ENCODE measurements around the gene NPR1.

DNA sequence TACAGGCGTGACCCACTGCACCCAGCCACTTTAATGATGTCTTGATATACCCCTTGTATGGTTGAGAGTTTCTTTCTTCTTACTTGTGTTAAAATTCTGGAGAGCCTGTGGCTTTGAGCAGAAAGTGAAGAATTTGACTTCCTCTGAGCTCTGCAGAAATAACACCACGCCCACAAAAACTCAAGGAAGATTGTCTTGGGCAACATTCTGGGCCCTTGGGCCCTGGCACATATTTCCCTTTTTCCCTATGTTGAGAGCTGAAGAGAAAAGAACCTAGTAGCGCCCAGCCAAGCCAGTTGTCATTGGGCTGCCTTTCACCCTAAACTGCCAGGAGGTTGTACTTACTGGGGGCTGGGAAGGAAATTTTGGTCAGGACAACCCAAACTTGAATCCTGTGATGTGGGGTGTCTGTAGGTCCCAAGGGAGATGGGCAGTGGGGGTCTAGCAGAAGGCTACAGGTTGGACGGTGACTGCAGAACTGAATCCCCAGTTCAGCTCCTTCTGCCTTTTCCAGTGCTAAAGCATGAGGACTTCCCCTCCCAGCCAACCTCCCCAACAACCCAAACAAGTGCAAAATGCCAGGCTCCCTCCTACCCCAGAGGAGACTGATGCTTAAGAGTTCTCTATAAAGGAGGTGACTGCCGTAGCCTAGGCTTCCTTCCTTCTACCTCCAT lies 31.7 kb upstream of the NPR1 start:
- TF ChIP-seq, protein P1, sequence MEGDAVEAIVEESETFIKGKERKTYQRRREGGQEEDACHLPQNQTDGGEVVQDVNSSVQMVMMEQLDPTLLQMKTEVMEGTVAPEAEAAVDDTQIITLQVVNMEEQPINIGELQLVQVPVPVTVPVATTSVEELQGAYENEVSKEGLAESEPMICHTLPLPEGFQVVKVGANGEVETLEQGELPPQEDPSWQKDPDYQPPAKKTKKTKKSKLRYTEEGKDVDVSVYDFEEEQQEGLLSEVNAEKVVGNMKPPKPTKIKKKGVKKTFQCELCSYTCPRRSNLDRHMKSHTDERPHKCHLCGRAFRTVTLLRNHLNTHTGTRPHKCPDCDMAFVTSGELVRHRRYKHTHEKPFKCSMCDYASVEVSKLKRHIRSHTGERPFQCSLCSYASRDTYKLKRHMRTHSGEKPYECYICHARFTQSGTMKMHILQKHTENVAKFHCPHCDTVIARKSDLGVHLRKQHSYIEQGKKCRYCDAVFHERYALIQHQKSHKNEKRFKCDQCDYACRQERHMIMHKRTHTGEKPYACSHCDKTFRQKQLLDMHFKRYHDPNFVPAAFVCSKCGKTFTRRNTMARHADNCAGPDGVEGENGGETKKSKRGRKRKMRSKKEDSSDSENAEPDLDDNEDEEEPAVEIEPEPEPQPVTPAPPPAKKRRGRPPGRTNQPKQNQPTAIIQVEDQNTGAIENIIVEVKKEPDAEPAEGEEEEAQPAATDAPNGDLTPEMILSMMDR (IDR thresholded peaks at IDR 0.05; ENCODE audit: low read depth, low read length): no peak
- no peak for TF ChIP-seq MYC (IDR thresholded peaks at IDR 0.05; ENCODE audit: low read depth, low read length)
- no peak for TF ChIP-seq POLR2A (IDR thresholded peaks at IDR 0.05; ENCODE audit: extremely low read depth, insufficient read length)
- TF ChIP-seq, protein P2, sequence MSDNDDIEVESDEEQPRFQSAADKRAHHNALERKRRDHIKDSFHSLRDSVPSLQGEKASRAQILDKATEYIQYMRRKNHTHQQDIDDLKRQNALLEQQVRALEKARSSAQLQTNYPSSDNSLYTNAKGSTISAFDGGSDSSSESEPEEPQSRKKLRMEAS (IDR thresholded peaks at IDR 0.05; ENCODE audit: low read depth, low read length): no peak

All from NB4 (cell line).